ENCODE data around the gene TMEM154.

The TMEM154 gene

DNA sequence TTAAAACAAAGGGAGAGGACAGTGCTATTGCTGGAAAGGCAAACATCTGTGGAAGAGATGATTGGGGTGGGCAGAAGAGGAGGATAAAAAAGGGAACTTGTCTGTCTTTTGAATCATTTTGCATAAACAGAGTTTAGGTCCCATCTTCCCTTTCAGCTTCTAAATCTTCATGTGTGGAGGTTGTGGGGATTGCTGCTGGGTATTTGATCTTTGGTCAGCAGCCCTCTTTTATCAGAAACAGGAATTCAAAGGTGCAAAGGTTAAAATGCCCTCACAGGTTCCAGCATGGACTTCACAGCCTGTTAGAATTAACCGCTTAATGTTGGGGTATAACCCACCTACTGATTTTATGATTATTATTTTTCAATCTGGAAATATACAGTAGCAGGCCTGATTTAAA lies 39.5 kb upstream of the TMEM154 start:
- TF ChIP-seq, protein P1, sequence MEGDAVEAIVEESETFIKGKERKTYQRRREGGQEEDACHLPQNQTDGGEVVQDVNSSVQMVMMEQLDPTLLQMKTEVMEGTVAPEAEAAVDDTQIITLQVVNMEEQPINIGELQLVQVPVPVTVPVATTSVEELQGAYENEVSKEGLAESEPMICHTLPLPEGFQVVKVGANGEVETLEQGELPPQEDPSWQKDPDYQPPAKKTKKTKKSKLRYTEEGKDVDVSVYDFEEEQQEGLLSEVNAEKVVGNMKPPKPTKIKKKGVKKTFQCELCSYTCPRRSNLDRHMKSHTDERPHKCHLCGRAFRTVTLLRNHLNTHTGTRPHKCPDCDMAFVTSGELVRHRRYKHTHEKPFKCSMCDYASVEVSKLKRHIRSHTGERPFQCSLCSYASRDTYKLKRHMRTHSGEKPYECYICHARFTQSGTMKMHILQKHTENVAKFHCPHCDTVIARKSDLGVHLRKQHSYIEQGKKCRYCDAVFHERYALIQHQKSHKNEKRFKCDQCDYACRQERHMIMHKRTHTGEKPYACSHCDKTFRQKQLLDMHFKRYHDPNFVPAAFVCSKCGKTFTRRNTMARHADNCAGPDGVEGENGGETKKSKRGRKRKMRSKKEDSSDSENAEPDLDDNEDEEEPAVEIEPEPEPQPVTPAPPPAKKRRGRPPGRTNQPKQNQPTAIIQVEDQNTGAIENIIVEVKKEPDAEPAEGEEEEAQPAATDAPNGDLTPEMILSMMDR (conservative IDR thresholded peaks at IDR 0.05): no peak
- peak overlapping the region; percentile 53; the same call in 1 of the 2 replicates for H3K27ac ChIP-seq

DNA sequence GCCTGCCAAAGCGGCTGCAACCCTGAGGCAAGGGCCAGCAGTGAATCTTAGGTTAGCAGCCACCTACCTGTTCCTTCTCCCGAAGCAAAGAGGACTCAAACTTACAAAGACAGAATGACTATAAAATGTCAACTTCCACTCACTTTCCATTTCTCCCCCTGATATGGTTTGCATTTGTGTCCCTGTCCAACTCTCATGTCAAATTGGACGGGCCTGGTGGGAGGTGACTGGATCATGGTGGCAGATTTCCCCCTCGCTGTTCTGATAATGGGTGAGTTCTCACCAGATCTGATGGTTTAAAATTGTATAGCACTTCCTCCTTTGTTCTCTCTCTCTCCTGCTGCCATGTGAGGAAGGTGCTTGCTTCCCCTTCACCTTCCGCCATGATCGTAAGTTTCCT lies 35.3 kb upstream of the TMEM154 start:
- H3K27ac ChIP-seq: no peak overlapping the region
- TF ChIP-seq, protein P1 (conservative IDR thresholded peaks at IDR 0.05): no peak

DNA sequence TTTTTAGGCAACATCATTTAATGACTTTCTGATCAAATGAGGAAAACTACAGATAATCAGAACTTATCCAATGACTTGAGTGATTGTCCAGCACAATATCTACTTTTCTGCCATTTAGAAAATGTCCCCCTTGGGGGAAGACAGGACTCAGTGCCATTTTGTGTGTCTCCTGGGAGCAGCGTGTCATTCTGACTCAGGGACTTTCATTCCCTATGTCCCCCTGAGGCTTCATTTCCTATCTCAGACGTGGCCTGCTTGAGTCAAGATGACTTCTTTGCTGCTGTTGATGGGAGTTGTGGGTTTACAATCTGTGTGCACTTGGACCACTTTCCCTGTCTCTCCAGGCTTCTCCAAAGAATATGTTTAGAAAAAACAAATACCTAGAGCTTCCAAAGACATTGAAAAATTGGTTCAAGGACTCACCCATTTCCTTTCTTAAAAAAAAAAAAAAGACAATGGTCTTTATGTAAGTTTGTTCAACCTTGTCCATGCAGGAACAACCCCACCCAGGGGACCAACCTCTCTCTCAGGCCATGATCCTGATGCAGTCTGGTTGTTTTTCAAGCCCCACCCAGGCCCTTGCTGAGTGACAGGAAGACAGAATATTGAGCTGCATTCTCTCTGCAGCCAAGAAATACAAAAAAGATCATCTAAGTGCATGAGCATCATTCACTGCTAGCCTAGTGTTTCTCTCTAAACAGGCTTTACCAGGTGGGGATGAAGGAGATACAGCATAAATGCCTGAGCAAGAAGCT lies 34.3 kb upstream of the TMEM154 start:
- TF ChIP-seq, protein P1 (conservative IDR thresholded peaks at IDR 0.05): no peak
- H3K27ac ChIP-seq: no peak overlapping the region

DNA sequence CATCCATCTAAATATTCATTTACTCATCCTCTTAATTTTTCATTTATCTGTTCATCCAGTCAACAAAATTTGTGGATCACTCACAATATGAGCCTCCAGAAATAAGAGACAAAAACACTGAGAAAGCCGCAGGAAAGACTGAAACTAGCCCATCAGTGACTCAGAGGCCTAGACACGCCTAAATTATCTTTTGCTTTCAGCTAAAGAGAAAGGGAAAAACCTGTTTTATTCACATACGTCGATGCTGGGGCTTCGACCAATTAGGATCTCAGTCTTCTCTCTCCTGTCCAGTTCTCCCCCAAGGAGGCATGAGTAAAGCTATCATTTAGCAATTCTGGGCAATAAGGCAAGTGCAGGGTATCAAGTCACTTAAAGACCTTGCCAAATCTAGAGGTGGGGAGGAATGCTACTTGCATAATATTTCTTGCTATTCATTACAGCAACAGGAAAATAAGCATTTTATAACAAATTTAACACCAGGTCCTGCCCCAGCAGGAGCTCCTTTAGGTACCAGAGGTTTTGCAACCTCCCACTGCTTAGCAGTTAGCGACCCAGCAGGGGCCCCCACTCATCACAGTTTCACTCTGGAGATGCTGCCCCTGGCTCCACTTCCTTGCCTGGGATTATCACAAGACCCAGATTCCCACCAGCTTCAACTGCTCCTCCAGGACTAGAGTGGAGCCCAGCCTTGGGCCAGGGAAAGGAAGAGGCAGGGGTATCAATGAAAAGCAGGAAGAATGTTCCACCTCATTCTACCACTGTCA lies 30.1 kb upstream of the TMEM154 start:
- H3K27ac ChIP-seq: peak overlapping the region; percentile 90; the same call in 1 of the 2 replicates
- TF ChIP-seq, protein P1 (conservative IDR thresholded peaks at IDR 0.05): no peak

DNA sequence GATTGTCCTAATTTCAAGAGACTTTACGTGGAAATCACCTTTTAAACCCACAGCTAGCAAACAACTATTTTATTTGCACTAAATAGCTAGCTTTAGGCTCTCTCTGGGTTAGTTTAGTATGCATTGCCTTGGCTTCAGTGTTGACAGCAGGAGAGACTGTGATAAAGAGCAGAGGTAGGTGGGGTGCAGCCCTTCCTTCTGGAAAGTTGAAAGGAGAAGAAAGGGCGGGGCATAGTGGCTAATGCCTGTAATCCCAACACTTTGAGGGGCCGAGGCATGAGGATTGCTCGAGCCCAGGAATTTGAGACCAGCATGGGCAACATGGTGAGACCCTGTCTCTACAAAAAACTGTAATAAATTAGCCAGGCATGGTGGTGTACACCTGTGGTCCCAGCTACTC lies 29.0 kb upstream of the TMEM154 start:
- TF ChIP-seq, protein P1 (conservative IDR thresholded peaks at IDR 0.05): no peak
- H3K27ac ChIP-seq: peak overlapping the region; percentile 90

DNA sequence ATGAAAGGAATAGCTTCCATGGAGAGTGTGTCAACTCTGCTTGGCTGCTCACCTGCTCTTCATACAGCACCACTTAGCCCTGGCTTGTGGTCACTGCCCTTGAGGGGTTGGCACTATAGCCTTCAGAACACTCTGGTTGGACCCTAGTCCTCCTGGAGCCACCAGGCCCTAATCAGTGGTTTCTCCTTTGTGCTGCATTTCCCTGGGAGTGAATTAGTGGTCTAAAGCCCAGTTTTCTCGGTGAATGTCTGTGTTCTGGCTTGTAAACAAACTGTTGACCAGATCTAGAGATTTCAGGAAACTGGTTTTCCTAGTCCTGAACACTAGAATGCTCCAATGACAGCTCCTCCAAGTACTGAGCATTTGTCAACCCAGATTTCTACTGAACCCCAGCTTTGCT lies 28.6 kb upstream of the TMEM154 start:
- peak overlapping the region; percentile 90 for H3K27ac ChIP-seq
- TF ChIP-seq, protein P1 (conservative IDR thresholded peaks at IDR 0.05): no peak

DNA sequence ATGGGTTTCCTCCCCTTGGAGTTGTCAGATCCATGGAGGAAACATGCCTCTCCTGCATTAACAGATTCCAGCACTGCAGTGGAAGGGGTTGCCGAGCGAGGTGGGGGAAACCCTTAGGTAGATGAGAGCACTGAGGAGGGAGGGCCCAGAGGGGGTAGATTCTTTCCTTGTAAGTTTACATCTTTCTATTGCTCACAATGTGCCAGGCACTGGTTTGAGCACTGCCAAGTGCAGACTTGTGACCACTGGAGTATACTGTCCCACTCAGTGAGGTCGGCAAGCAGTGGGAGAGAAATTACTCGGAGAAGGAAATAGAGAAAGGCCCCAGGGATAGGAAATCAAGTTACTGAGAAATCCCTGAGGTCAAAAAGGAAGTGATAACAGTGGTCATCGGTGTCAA lies 27.8 kb upstream of the TMEM154 start:
- peak overlapping the region; percentile 90 for H3K27ac ChIP-seq
- TF ChIP-seq, protein P1 (conservative IDR thresholded peaks at IDR 0.05): no peak
